CD4-positive, alpha-beta T cell treated with Interleukin-12 subunit alpha and Interleukin-12 subunit beta, for 1 hour (primary cell): ENCODE results near the gene UCN3.
"Not testable (repeated sequence)": the region's sequence is repeated elsewhere in the genome, so short reads cannot be mapped to it uniquely, and the experiment has no call there.

ENCODE experiments used
- DNase-seq: peaks from one replicate; pipeline ENCODE4 v3.0.0-alpha.2; 2020

Gene UCN3

GRCh38 chr10:5410787-5411186 is 46.0 kb downstream of the UCN3 start:
- DNase-seq: not testable (repeated sequence)

GRCh38 chr10:5411941-5412276 is 47.1 kb downstream of the UCN3 start:
- DNase-seq: no peak

- DNase-seq: peak; percentile 72
These were observed 47.6 kb downstream of the UCN3 start, which contains the start of gene NET1 for GRCh38 chr10:5412277-5412941. Gene NET1 (plus strand): TSS chr10:5412557. CDS start chr10:5412693, 136 bp downstream.

GRCh38 chr10:5413012-5413938 is 48.5 kb downstream of the UCN3 start:
- no peak for DNase-seq

- DNase-seq: no peak
These were observed 52.2 kb downstream of the UCN3 start for GRCh38 chr10:5416981-5417380.

GRCh38 chr10:5418584-5418983 is 53.8 kb downstream of the UCN3 start:
- DNase-seq: no peak

GRCh38 chr10:5419466-5420094 is 54.8 kb downstream of the UCN3 start:
- DNase-seq: no peak

GRCh38 chr10:5423771-5424170 is 59.0 kb downstream of the UCN3 start:
- DNase-seq: no peak
